HEK293T (cell line): Measurements from ENCODE around the gene GRK1.

Source experiments
- CTCF ChIA-PET: fragments of 350-600 bp; formaldehyde crosslinking; extraction: SDS; loops from one replicate; lab custom pipeline; 2021; ENCODE audit warnings: antibody characterized with exemption, inconsistent platforms; lab: Yijun Ruan, JAX
- POLR2A ChIA-PET: fragments of 350-600 bp; formaldehyde crosslinking; extraction: SDS; loops from one replicate; lab custom pipeline; 2020; ENCODE audit warnings: antibody characterized with exemption, inconsistent platforms; lab: Yijun Ruan, JAX
- DNase-seq: peaks from one replicate; pipeline ENCODE4 v3.0.0; 2012; ENCODE audit warnings: mixed read lengths; ENCODE audit errors: extremely low spot score
- ARNT ChIP-seq: fragments of 450-650 bp; IDR thresholded peaks from 2 replicates; pipeline ENCODE4 v1.6.1; 2017; ENCODE audit warnings: mild to moderate bottlenecking
- BHLHE40 ChIP-seq: fragments of 450-650 bp; IDR thresholded peaks from 2 replicates; pipeline ENCODE4 v1.6.1; 2016; ENCODE audit warnings: mild to moderate bottlenecking, moderate library complexity, borderline replicate concordance
- CTBP1 ChIP-seq: fragments of 450-650 bp; IDR thresholded peaks from 2 replicates; pipeline ENCODE4 v1.6.1; 2016; ENCODE audit warnings: borderline replicate concordance
- ELF4 ChIP-seq: fragments of 450-650 bp; IDR thresholded peaks from 2 replicates; pipeline ENCODE4 v1.6.1; 2017; ENCODE audit warnings: antibody characterized with exemption
- FOXA1 ChIP-seq: fragments of 450-650 bp; IDR thresholded peaks from 2 replicates; pipeline ENCODE4 v1.6.1; 2016; ENCODE audit warnings: mild to moderate bottlenecking
- FOXK2 ChIP-seq: fragments of 450-650 bp; IDR thresholded peaks from 2 replicates; pipeline ENCODE4 v1.6.1; 2016; ENCODE audit warnings: mild to moderate bottlenecking
- FOXM1 ChIP-seq: fragments of 450-650 bp; IDR thresholded peaks from 2 replicates; pipeline ENCODE4 v1.6.1; 2017; ENCODE audit warnings: mild to moderate bottlenecking, borderline replicate concordance
- HDGF ChIP-seq: fragments of 450-650 bp; IDR thresholded peaks from 2 replicates; pipeline ENCODE4 v1.6.1; 2017; ENCODE audit warnings: antibody characterized with exemption, borderline replicate concordance
- L3MBTL2 ChIP-seq: fragments of 450-650 bp; conservative IDR thresholded peaks from 2 replicates; pipeline ENCODE4 v1.6.1; 2016; ENCODE audit warnings: mild to moderate bottlenecking
- LEF1 ChIP-seq: fragments of 450-650 bp; IDR thresholded peaks from 2 replicates; pipeline ENCODE4 v1.6.1; 2017; ENCODE audit warnings: mild to moderate bottlenecking, borderline replicate concordance
- NFRKB ChIP-seq: fragments of 450-650 bp; IDR thresholded peaks from 2 replicates; pipeline ENCODE4 v1.6.1; 2016; ENCODE audit warnings: mild to moderate bottlenecking, moderate library complexity
- PKNOX1 ChIP-seq: fragments of 450-650 bp; IDR thresholded peaks from 2 replicates; pipeline ENCODE4 v1.6.1; 2016
- SP1 ChIP-seq: fragments of 450-650 bp; IDR thresholded peaks from 2 replicates; pipeline ENCODE4 v1.6.1; 2017
- SUZ12 ChIP-seq: fragments of 450-650 bp; IDR thresholded peaks from 2 replicates; pipeline ENCODE4 v1.6.1; 2016; ENCODE audit warnings: mild to moderate bottlenecking
- TARDBP ChIP-seq: fragments of 450-650 bp; IDR thresholded peaks from 2 replicates; pipeline ENCODE4 v1.6.1; 2016
- ZNF384 ChIP-seq: fragments of 450-650 bp; IDR thresholded peaks from 2 replicates; pipeline ENCODE4 v1.6.1; 2016

Gene GRK1

DNA sequence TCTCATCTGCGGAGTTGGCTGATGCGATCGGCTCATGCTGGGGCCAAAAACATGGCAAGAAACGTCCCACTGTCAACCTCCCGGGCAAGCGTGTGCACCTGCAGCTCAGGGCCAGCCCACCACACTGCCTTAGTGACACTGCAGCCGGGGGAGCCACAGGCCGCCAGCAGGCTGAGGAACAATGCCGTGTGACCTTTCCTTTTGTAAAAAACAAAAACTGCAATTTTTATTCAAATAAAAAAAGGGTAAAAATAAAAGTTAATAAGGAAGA lies 73.2 kb downstream of the GRK1 start:
- no peak for DNase-seq
- no peak for TF ChIP-seq NFRKB
- no peak for TF ChIP-seq TARDBP
- no peak for TF ChIP-seq BHLHE40
- no peak for TF ChIP-seq SP1
- no peak for TF ChIP-seq HDGF
- no peak for TF ChIP-seq PKNOX1
- TF ChIP-seq FOXA1, result no peak
- POLR2A ChIA-PET, result no interaction called here
- CTCF ChIA-PET, result no interaction called here

GRCh38 chr13:113740661-113741060 lies 73.6 kb downstream of the GRK1 start:
- CTCF ChIA-PET, result no interaction called here
- POLR2A ChIA-PET, result no interaction called here
- DNase-seq, result no peak
- TF ChIP-seq ELF4, result no peak

- TF ChIP-seq TARDBP (no peak), CTBP1 (no peak), SP1 (no peak), ARNT (no peak), HDGF (no peak), L3MBTL2 (no peak)
- CTCF ChIA-PET, result no interaction called here
- no peak for DNase-seq
- POLR2A ChIA-PET, result no interaction called here
Observed at GRCh38 chr13:113741191-113741668, 74.2 kb downstream of the GRK1 start.

- DNase-seq, result peak; percentile 11
- no peak for TF ChIP-seq SP1
- no peak for TF ChIP-seq ARNT
- TF ChIP-seq CTBP1, result no peak
- POLR2A ChIA-PET, result no interaction called here
- CTCF ChIA-PET, result no interaction called here
Observed at GRCh38 chr13:113742000-113742441, 75.0 kb downstream of the GRK1 start.

- ChIA-PET POLR2A (no interaction called here), CTCF (no interaction called here)
- no peak for TF ChIP-seq PKNOX1
- TF ChIP-seq NFRKB, result no peak
- TF ChIP-seq SP1, result no peak
- TF ChIP-seq LEF1, result no peak
- TF ChIP-seq FOXK2, result no peak
- TF ChIP-seq ZNF384, result no peak
- TF ChIP-seq HDGF, result no peak
- TF ChIP-seq SUZ12, result no peak
- TF ChIP-seq CTBP1, result no peak
- TF ChIP-seq FOXM1, result no peak
- no peak for TF ChIP-seq L3MBTL2
- no peak for TF ChIP-seq FOXA1
- no peak for DNase-seq
Observed at GRCh38 chr13:113742445-113743120, 75.6 kb downstream of the GRK1 start.

DNA sequence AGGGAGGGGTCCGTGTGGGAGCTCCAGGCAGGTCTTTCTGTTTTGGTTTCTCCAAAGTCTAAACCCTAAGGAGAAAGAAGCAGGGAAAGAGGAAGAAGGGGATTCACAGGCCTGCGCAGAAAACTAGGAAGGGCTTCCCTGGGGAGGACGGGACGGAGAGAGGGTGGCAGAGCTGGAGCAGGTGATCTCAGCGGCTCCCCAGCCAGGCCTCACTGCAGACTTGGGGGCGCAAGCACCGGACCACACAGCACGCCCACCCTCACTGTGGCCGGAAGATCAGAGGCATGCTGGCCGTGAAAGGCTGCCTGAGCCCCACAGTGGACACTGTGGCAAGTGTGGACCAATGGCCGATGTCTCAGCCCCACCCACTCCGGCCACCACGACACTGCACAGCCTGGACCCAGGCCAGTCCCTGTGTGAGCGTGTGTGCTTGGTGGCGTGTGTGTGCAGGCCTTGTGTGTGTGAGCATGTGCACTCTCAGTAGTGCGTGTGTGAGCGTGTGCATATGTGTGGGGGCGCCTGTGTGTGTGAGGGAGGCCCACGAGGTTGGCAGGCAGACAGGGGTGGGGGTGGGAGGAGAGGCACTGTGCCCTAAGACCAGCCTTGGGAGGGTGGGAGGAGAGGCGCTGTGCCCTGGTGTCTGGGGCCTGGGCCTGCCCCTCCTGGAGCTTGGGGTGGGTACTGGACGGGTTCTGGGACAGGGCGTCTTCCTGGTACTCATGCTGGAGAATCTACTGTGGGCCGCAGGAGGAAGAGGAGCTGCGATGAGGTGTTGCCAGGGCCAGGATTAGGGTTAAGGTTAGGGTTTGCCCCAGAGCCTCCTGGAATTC lies 76.6 kb downstream of the GRK1 start:
- ChIA-PET POLR2A (no interaction called here), CTCF (no interaction called here)
- no peak for TF ChIP-seq TARDBP
- no peak for TF ChIP-seq FOXA1
- no peak for TF ChIP-seq ELF4
- no peak for TF ChIP-seq L3MBTL2
- no peak for TF ChIP-seq SP1
- no peak for TF ChIP-seq PKNOX1
- no peak for TF ChIP-seq ZNF384
- TF ChIP-seq CTBP1, result no peak
- no peak for DNase-seq

GRCh38 chr13:113744197-113745000 lies 77.4 kb downstream of the GRK1 start:
- ChIA-PET POLR2A (no interaction called here), CTCF (no interaction called here)
- TF ChIP-seq ARNT (no peak), ZNF384 (no peak), L3MBTL2 (no peak), BHLHE40 (no peak)
- DNase-seq, result no peak
